K562 (cell line): ENCODE results near the gene TM7SF2. TPM values are rescaled to one million over a fixed set of nuclear protein-coding genes. Genes with fewer than 3 reads are reported as not detected.

Experiments
- ATAC-seq: fragments of 200-7000 bp; cut with Tn5 transposase; 3 replicates; pipeline ENCODE4 v1.9.1; 2020; ENCODE audit warnings: moderate library complexity
- BruUV-seq: library from RNA; stranded (reverse); fragments of 400-500 nt; replicated peaks from 2 replicates; lab custom pipeline; 2021; lab: Mats Ljungman, UMichigan
- CTCF ChIA-PET: fragments of 300-600 bp; formaldehyde crosslinking; extraction: SDS; loops from one replicate; lab custom pipeline; 2021; ENCODE audit warnings: low intra/inter-chr PET ratio; lab: Yijun Ruan, JAX
- POLR2A ChIA-PET: fragments of 300-600, 350-650 bp; sonication (Branson Sonifier 250); formaldehyde crosslinking; extraction: SDS; loops from one replicate; lab custom pipeline; 2021; ENCODE audit warnings: antibody characterized with exemption, inconsistent platforms; lab: Yijun Ruan, JAX
- DNase-seq, 4 experiments: peaks; one replicate each; pipeline versions ENCODE4 v3.0.0 to v3.0.0-alpha.2; 2011 to 2018; ENCODE audit warnings: low spot score in 3 of 4, mixed read lengths in 3 of 4; ENCODE audit errors: extremely low read depth in 1 of 4
- FAIRE-seq: peaks from 2 replicates; lab custom pipeline; 2011; peaks lifted over from hg19 to GRCh38; lab: Jason Lieb, UNC
- H2AFZ ChIP-seq: 2 replicates; pipeline ENCODE4 v1.6.0; 2011; ENCODE audit warnings: low read depth, low read length, control low read depth, inconsistent platforms
- H3K27ac ChIP-seq: fragments of 200-600 bp; 3 replicates; pipeline ENCODE4 v1.8.0; 2011; ENCODE audit warnings: low read depth, mild to moderate bottlenecking, control low read depth, inconsistent platforms, low read length, moderate library complexity, mixed read lengths; ENCODE audit errors: extremely low read depth
- H3K27me3 ChIP-seq, 2 experiments: fragments of 300-600 bp in 1 of 2; 2 replicates in 1 of 2; 3 replicates in 1 of 2; pipeline versions ENCODE4 v1.6.0 to v1.8.0; 2011; ENCODE audit warnings: inconsistent platforms in 2 of 2, low read length in 2 of 2, mild to moderate bottlenecking in 1 of 2, mixed read lengths in 1 of 2, moderate library complexity in 1 of 2; ENCODE audit not compliant: control insufficient read depth in 2 of 2, insufficient read depth in 2 of 2
- H3K36me3 ChIP-seq: fragments of 300-600 bp; 3 replicates; pipeline ENCODE4 v1.8.0; 2011; ENCODE audit warnings: mild to moderate bottlenecking, low read length, inconsistent platforms; ENCODE audit not compliant: control insufficient read depth, insufficient read depth
- H3K4me1 ChIP-seq, 2 experiments: fragments of 200-600 bp in 1 of 2; replicated peaks in 1 of 2; 2 replicates in 1 of 2; 3 replicates in 1 of 2; pipeline versions ENCODE4 v1.5.1 to v1.8.0; 2011; ENCODE audit warnings: inconsistent platforms in 2 of 2, low read length in 2 of 2, mild to moderate bottlenecking in 1 of 2, mixed read lengths in 1 of 2, moderate library complexity in 1 of 2; ENCODE audit not compliant: control insufficient read depth in 2 of 2, insufficient read depth in 2 of 2
- H3K4me2 ChIP-seq: 2 replicates; pipeline ENCODE4 v1.6.1; 2011; ENCODE audit warnings: low read length, control low read depth, inconsistent platforms, mixed read lengths; ENCODE audit not compliant: insufficient read depth
- H3K4me3 ChIP-seq: fragments of 200-600 bp; sonication (generic), shearing (Covaris generic); 2 replicates; pipeline ENCODE4 v1.5.1; 2016; ENCODE audit warnings: control low read depth, inconsistent platforms
- H3K79me2 ChIP-seq: fragments of 200-600 bp; 3 replicates; pipeline ENCODE4 v1.8.0; 2011; ENCODE audit warnings: low read length, inconsistent platforms; ENCODE audit not compliant: control insufficient read depth, insufficient read depth
- H3K9ac ChIP-seq, 2 experiments: 2 replicates each; pipeline versions ENCODE4 v1.6.0 to v1.6.1; 2011; ENCODE audit warnings: low read depth in 2 of 2, low read length in 2 of 2, control low read depth in 1 of 2, inconsistent platforms in 1 of 2, mild to moderate bottlenecking in 1 of 2, mixed read lengths in 1 of 2; ENCODE audit not compliant: insufficient read depth in 1 of 2
- H3K9me1 ChIP-seq: one replicate; pipeline ENCODE4 v1.6.0; 2011; ENCODE audit warnings: inconsistent platforms, mild to moderate bottlenecking, low read length, moderate library complexity; ENCODE audit not compliant: control insufficient read depth, insufficient read depth
- H3K9me3 ChIP-seq: replicated peaks from 2 replicates; pipeline ENCODE4 v1.5.1; 2011; ENCODE audit warnings: low read depth, low read length, inconsistent platforms; ENCODE audit not compliant: control insufficient read depth, insufficient read depth
- H4K20me1 ChIP-seq: replicated peaks from 2 replicates; pipeline ENCODE4 v1.6.1; 2011; ENCODE audit warnings: low read length, inconsistent platforms, mixed read lengths; ENCODE audit not compliant: control insufficient read depth, insufficient read depth
- ESRRA ChIP-seq: fragments of 450-650 bp; IDR thresholded peaks from 2 replicates; pipeline ENCODE4 v1.6.1; 2014; ENCODE audit warnings: low read depth, mild to moderate bottlenecking, moderate library complexity, borderline replicate concordance
- HMG20B ChIP-seq: fragments of 250-450 bp; sonication (Bioruptor Pico); IDR thresholded peaks from 2 replicates; pipeline ENCODE4 v1.5.0; 2021; ENCODE audit warnings: mild to moderate bottlenecking
- KDM5B ChIP-seq: fragments of 200-600 bp; sonication (generic); IDR thresholded peaks from 2 replicates; pipeline ENCODE4 v1.6.1; 2012; ENCODE audit warnings: low read depth, mild to moderate bottlenecking, moderate library complexity, low read length, control low read depth, inconsistent platforms; ENCODE audit not compliant: insufficient replicate concordance
- PHTF2 ChIP-seq: fragments of 250-450 bp; sonication (Bioruptor Pico); IDR thresholded peaks from 2 replicates; pipeline ENCODE4 v1.5.0; 2021; ENCODE audit warnings: mild to moderate bottlenecking
- RBM14 ChIP-seq: fragments of 200-400 bp; formaldehyde crosslinking; IDR thresholded peaks from 2 replicates; pipeline ENCODE4 v1.6.1; 2018; ENCODE audit warnings: low read depth, mild to moderate bottlenecking, low read length, moderate library complexity, borderline replicate concordance; ENCODE audit not compliant: insufficient read depth
- SFPQ ChIP-seq: fragments of 200-400 bp; formaldehyde crosslinking; IDR thresholded peaks from 2 replicates; pipeline ENCODE4 v1.6.1; 2017; ENCODE audit warnings: mild to moderate bottlenecking, low read depth, low read length, moderate library complexity
- TCFL5 ChIP-seq: fragments of 250-450 bp; sonication (Bioruptor Pico); conservative IDR thresholded peaks from 2 replicates; pipeline ENCODE4 v1.6.1; 2021; ENCODE audit warnings: mild to moderate bottlenecking, moderate library complexity, matching md5 sums
- ZFX ChIP-seq: sonication (generic); formaldehyde crosslinking; IDR thresholded peaks from 2 replicates; pipeline ENCODE4 v1.8.0; 2022; ENCODE audit warnings: mild to moderate bottlenecking, missing genetic modification reagents, moderate library complexity
- ZNF212 ChIP-seq: fragments of 450-650 bp; formaldehyde crosslinking; IDR thresholded peaks from 2 replicates; pipeline ENCODE4 v1.4.0; 2020; ENCODE audit warnings: mild to moderate bottlenecking
- ZNF282 ChIP-seq: sonication (generic); formaldehyde crosslinking; IDR thresholded peaks from 2 replicates; pipeline ENCODE4 v1.8.1; 2023; ENCODE audit warnings: missing genetic modification reagents
- ZNF75A ChIP-seq: fragments of 450-650 bp; formaldehyde crosslinking; IDR thresholded peaks from 2 replicates; pipeline ENCODE4 v1.4.0; 2020; ENCODE audit warnings: mild to moderate bottlenecking
- WGBS: fragments of 100-300 bp; shearing (Covaris generic); methylation state at CpG from one replicate; pipeline ENCODE4 v1.1.6; 2016; ENCODE audit warnings: low coverage, mixed read lengths; ENCODE audit not compliant: insufficient coverage; ENCODE audit errors: missing lambda C conversion rate; 5-methylcytosine and 5-hydroxymethylcytosine counted together
- in situ Hi-C: fragments of 300-500 bp; cut with MboI; formaldehyde crosslinking; loops from 4 replicates; pipeline ENCODE4 v1.15.0; 2018; ENCODE audit warnings: inconsistent platforms, mixed read lengths
- intact Hi-C: fragments of 100-400 bp; cut with micrococcal nuclease; formaldehyde crosslinking; loops from 2 replicates; pipeline ENCODE4 v1.14.2; 2022
- polyA plus RNA-seq, 8 experiments: library from polyadenylated mRNA; depleted of rRNA in 4 of 8; stranded (reverse) in 5 of 8; unstranded in 3 of 8; fragments of >200 nt; fragmentation: Nextera tagmentation in 2 of 8; fragmentation: Illumina TruSeq in 1 of 8; extraction: Ambion mirVana in 2 of 8; extraction: Trizol in 1 of 8; gene quantifications; 2 replicates each; pipeline versions ENCODE4 v1.2.1 to v1.2.3, GENCODE V29; 2011 to 2014; ENCODE audit warnings: inconsistent platforms in 1 of 8, missing spikeins in 1 of 8
- total RNA-seq, 7 experiments: library from RNA; depleted of rRNA in 6 of 7; stranded (reverse); fragments of >200 nt in 6 of 7; fragmentation: Illumina TruSeq in 2 of 7; extraction: Trizol in 2 of 7; gene quantifications; 2 replicates each; pipeline versions ENCODE4 v1.2.1 to v1.2.3, GENCODE V29; 2011 to 2021; ENCODE audit warnings: low replicate concordance in 1 of 7
- TF ChIP-seq, protein P1 (sequence below): fragments of 450-650 bp; IDR thresholded peaks from 2 replicates; pipeline ENCODE4 v1.6.1; 2016; ENCODE audit warnings: missing biosample characterization, missing genetic modification characterization

TM7SF2 gene
- total and polyA plus RNA-seq, 9 of the 15 experiments (the other 6 are each of a cell fraction or from before 2014, with no cell fraction given): 1.2 to 22.0 (median 14.3) TPM

- 64% methylated on average over 11 of the region's 11 CpGs for WGBS
- TF ChIP-seq ZNF212 (CRISPR knock-in tag) (no peak), ZFX (CRISPR knock-in tag) (peak; percentile 36; the same call in 1 of the 2 replicates)
- peak overlapping the region in 1 of 2 experiments; percentile 90; a peak in 2 of 4 replicates for H3K9ac ChIP-seq
- H3K4me1 ChIP-seq: peaks cover 8 to 22% of the 10 kb centered on the region in 2 experiments
- H3K79me2 ChIP-seq: no peaks in the 10 kb centered on the region
- H3K4me2 ChIP-seq: no peak overlapping the region
- CTCF ChIA-PET: no interaction called here
- no peak for FAIRE-seq
- no peaks in the 10 kb centered on the region for H3K9me3 ChIP-seq
- peaks cover 2% of the 10 kb centered on the region for H3K9me1 ChIP-seq
- H3K36me3 ChIP-seq: no peaks in the 10 kb centered on the region
- in situ Hi-C loops: no loop called here
- no peak overlapping the region; the same call in 2 of the 3 replicates for H3K27ac ChIP-seq
- no peaks in the 10 kb centered on the region for H4K20me1 ChIP-seq
- POLR2A ChIA-PET: interaction anchor here (0.5 to 1.4 kb wide), 6 partner anchors 9 to 229 kb away, joined by 3 to 6 read pairs (median 3); partner anchors contain the start of gene SAC3D1
- BruUV-seq: no TSS peak
- H3K4me3 ChIP-seq: no peak overlapping the region
- ATAC-seq: peak; percentile 11; the same call in 2 of the 3 replicates
- intact Hi-C loops: no loop called here
- no peaks in the 10 kb centered on the region for H3K27me3 ChIP-seq
- peak overlapping the region; percentile 80 for H2AFZ ChIP-seq
- DNase-seq: no peak
Observed at GRCh38 chr11:65066315-65066714, 45.4 kb upstream of the TM7SF2 start.

DNA sequence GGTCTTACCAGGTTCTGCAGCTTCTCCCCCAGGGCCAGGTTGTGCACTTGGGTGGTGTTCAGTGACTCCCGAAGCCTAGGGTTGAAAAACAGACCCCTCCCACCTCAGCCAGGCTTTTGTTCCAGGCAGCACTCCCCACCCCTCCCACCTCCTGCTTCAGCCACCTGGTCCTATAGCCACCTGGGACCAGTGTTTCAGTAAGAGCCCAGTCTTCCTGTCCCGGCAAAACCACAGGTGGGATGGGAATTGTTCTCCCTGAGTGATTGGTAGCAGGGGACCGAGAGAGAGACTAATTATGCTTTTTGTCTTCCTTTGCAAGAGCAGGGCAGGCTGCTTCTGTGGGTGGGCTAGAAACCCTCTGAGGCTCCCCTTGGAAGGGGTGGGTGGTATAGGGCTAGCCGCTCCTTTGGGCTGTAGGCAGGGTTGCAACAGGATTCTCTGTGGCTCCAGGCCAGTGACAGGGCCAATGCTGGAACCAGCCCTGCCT is 44.8 kb upstream of the TM7SF2 start:
- intact Hi-C loops (no loop called here), in situ Hi-C loops (no loop called here)
- peaks cover 8 to 20% of the 10 kb centered on the region in 2 experiments for H3K4me1 ChIP-seq
- H3K4me3 ChIP-seq: no peak overlapping the region
- H3K27ac ChIP-seq: no peak overlapping the region
- H3K9me1 ChIP-seq: peaks cover 2% of the 10 kb centered on the region
- CTCF ChIA-PET: no interaction called here
- H3K36me3 ChIP-seq: no peaks in the 10 kb centered on the region
- DNase-seq (no peak), ATAC-seq (no peak), FAIRE-seq (no peak)
- no peak overlapping the region for H2AFZ ChIP-seq
- 77% methylated on average over 3 of the region's 4 CpGs for WGBS
- peak overlapping the region in 1 of 2 experiments; percentile 90; a peak in 2 of 4 replicates for H3K9ac ChIP-seq
- H4K20me1 ChIP-seq: no peaks in the 10 kb centered on the region
- H3K79me2 ChIP-seq: no peaks in the 10 kb centered on the region
- H3K4me2 ChIP-seq: no peak overlapping the region
- no peaks in the 10 kb centered on the region for H3K9me3 ChIP-seq
- POLR2A ChIA-PET: interaction anchor here (0.6 to 1.4 kb wide), 3 partner anchors 9 to 26 kb away, joined by 3 to 6 read pairs (median 4); partner anchors contain the start of gene SAC3D1
- BruUV-seq: no TSS peak
- no peaks in the 10 kb centered on the region for H3K27me3 ChIP-seq
- no peak for TF ChIP-seq TCFL5 (CRISPR knock-in tag)
- TF ChIP-seq HMG20B (CRISPR knock-in tag): no peak
- no peak for TF ChIP-seq ZNF282
- TF ChIP-seq ZNF75A: no peak
- no peak for TF ChIP-seq PHTF2 (CRISPR knock-in tag)
- no peak for TF ChIP-seq KDM5B
- TF ChIP-seq, protein P1, sequence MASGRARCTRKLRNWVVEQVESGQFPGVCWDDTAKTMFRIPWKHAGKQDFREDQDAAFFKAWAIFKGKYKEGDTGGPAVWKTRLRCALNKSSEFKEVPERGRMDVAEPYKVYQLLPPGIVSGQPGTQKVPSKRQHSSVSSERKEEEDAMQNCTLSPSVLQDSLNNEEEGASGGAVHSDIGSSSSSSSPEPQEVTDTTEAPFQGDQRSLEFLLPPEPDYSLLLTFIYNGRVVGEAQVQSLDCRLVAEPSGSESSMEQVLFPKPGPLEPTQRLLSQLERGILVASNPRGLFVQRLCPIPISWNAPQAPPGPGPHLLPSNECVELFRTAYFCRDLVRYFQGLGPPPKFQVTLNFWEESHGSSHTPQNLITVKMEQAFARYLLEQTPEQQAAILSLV (tag): no peak
- TF ChIP-seq RBM14: no peak
- TF ChIP-seq SFPQ: no peak
- TF ChIP-seq ESRRA: no peak
